HCT116 (cell line): ENCODE data around the gene PBX1. TPM values are rescaled to one million over a fixed set of nuclear protein-coding genes. Genes with fewer than 3 reads are reported as not detected.
A peak's percentile ranks its signal among the peaks of the same experiment; 100 is the strongest.

Experiments used
- ATAC-seq: fragments of 200-7000 bp; cut with Tn5 transposase; 2 replicates; pipeline ENCODE4 v1.9.1; 2020; ENCODE audit warnings: mild to moderate bottlenecking, moderate library complexity
- BruUV-seq: library from RNA; stranded (reverse); fragments of 400-500 nt; replicated peaks from 2 replicates; lab custom pipeline; 2021; lab: Mats Ljungman, UMichigan
- CTCF ChIA-PET: fragments of 300-600 bp; sonication (Branson Sonifier 250); formaldehyde crosslinking; loops from one replicate; lab custom pipeline; 2021; ENCODE audit warnings: antibody characterized with exemption; lab: Charles Lee
- POLR2A ChIA-PET: fragments of 300-600, 350-600 bp; sonication (Branson Sonifier 250); formaldehyde crosslinking; loops from one replicate; lab custom pipeline; 2021; ENCODE audit warnings: antibody characterized with exemption; lab: Charles Lee
- RAD21 ChIA-PET, 2 experiments: fragments of 300-600 bp; sonication (Branson Sonifier 250); formaldehyde crosslinking; loops; one replicate each; lab custom pipeline; 2023; ENCODE audit warnings: low total read pairs in 2 of 2; ENCODE audit not compliant: uncharacterized antibody in 2 of 2, unreplicated experiment in 2 of 2, low non-redundant PET in 1 of 2; lab: Charles Lee
- DNase-seq: peaks from one replicate; pipeline ENCODE4 v3.0.0-alpha.2; 2010; ENCODE audit warnings: low read depth, low spot score
- H2AFZ ChIP-seq: fragments of 200-600 bp; shearing (Covaris generic), sonication (generic); 2 replicates; pipeline ENCODE4 v1.6.1; 2017; ENCODE audit warnings: low read depth, mixed run types, mixed read lengths, antibody characterized with exemption, low read length; ENCODE audit not compliant: poor library complexity, severe bottlenecking
- H3K27ac ChIP-seq: 2 replicates; pipeline ENCODE4 v1.5.1; 2012; ENCODE audit warnings: low read depth, low read length
- H3K27me3 ChIP-seq: fragments of 200-600 bp; sonication (generic); 2 replicates; pipeline ENCODE4 v1.6.1; 2016; ENCODE audit warnings: mixed run types, low read length, mixed read lengths; ENCODE audit not compliant: insufficient read depth
- H3K36me3 ChIP-seq, 2 experiments: fragments of 200-500 bp in 1 of 2; fragments of 200-600 bp in 1 of 2; sonication (Bioruptor generic) in 1 of 2; sonication (generic) in 1 of 2; 2 replicates each; pipeline versions ENCODE4 v1.5.1 to v1.6.1; 2014 to 2016; ENCODE audit warnings: low read length in 2 of 2, inconsistent platforms in 1 of 2, mixed read lengths in 1 of 2, mixed run types in 1 of 2; ENCODE audit not compliant: insufficient read depth in 2 of 2, control insufficient read depth in 1 of 2
- H3K4me1 ChIP-seq, 2 experiments: fragments of 200-600 bp in 1 of 2; sonication (generic) in 1 of 2; 2 replicates each; pipeline versions ENCODE4 v1.5.1 to v1.6.1; 2012 to 2017; ENCODE audit warnings: low read length in 2 of 2, inconsistent platforms in 1 of 2, mild to moderate bottlenecking in 1 of 2, mixed read lengths in 1 of 2, mixed run types in 1 of 2, moderate library complexity in 1 of 2; ENCODE audit not compliant: insufficient read depth in 2 of 2, control insufficient read depth in 1 of 2
- H3K4me2 ChIP-seq: fragments of 200-600 bp; sonication (generic); 2 replicates; pipeline ENCODE4 v1.6.1; 2017; ENCODE audit warnings: mixed run types, low read length, mixed read lengths
- H3K4me3 ChIP-seq, 2 experiments: fragments of 200-600 bp in 1 of 2; sonication (generic) in 1 of 2; replicated peaks in 1 of 2; 2 replicates each; pipeline ENCODE4 v1.5.1; 2011 to 2016; ENCODE audit warnings: low read length in 2 of 2, control low read depth in 1 of 2, low read depth in 1 of 2, mild to moderate bottlenecking in 1 of 2, mixed read lengths in 1 of 2, mixed run types in 1 of 2
- H3K79me2 ChIP-seq: fragments of 200-600 bp; sonication (generic); 2 replicates; pipeline ENCODE4 v1.6.1; 2017; ENCODE audit warnings: mild to moderate bottlenecking, mixed run types, low read length, moderate library complexity, mixed read lengths; ENCODE audit not compliant: insufficient read depth
- H3K9ac ChIP-seq: fragments of 200-600 bp; sonication (generic); 2 replicates; pipeline ENCODE4 v1.6.1; 2016; ENCODE audit warnings: low read length, mixed read lengths
- H3K9me2 ChIP-seq: fragments of 200-600 bp; sonication (generic), shearing (Covaris generic); 2 replicates; pipeline ENCODE4 v1.6.1; 2017; ENCODE audit warnings: mixed run types, mild to moderate bottlenecking, moderate library complexity; ENCODE audit not compliant: insufficient read depth
- H3K9me3 ChIP-seq, 2 experiments: fragments of 200-500 bp in 1 of 2; fragments of 200-600 bp in 1 of 2; sonication (Bioruptor generic) in 1 of 2; sonication (generic) in 1 of 2; 2 replicates each; pipeline ENCODE4 v1.6.1; 2014 to 2017; ENCODE audit warnings: low read length in 2 of 2, mixed read lengths in 2 of 2, inconsistent platforms in 1 of 2, low read depth in 1 of 2, mild to moderate bottlenecking in 1 of 2, mixed run types in 1 of 2, moderate library complexity in 1 of 2; ENCODE audit not compliant: control insufficient read depth in 1 of 2, insufficient read depth in 1 of 2
- H4K20me1 ChIP-seq: fragments of 200-600 bp; sonication (generic), shearing (Covaris generic); 2 replicates; pipeline ENCODE4 v1.6.1; 2017; ENCODE audit warnings: mixed run types, mild to moderate bottlenecking, moderate library complexity; ENCODE audit not compliant: insufficient read depth
- EGR1 ChIP-seq: IDR thresholded peaks from 2 replicates; pipeline ENCODE4 v1.6.1; 2012; ENCODE audit warnings: low read depth
- POLR2AphosphoS5 ChIP-seq: IDR thresholded peaks from 2 replicates; pipeline ENCODE4 v1.6.1; 2011; ENCODE audit warnings: mild to moderate bottlenecking, low read depth, low read length, moderate library complexity
- RAD21 ChIP-seq: IDR thresholded peaks from 2 replicates; pipeline ENCODE4 v1.6.1; 2012; ENCODE audit warnings: low read depth, mild to moderate bottlenecking
- REST ChIP-seq: IDR thresholded peaks from 2 replicates; pipeline ENCODE4 v1.6.1; 2012; ENCODE audit warnings: low read depth
- SIN3A ChIP-seq: IDR thresholded peaks from 2 replicates; pipeline ENCODE4 v1.6.1; 2012; ENCODE audit warnings: low read depth
- intact Hi-C: fragments of 100-400 bp; cut with micrococcal nuclease; formaldehyde crosslinking; loops from 2 replicates; pipeline ENCODE4 v1.10.0; 2022
- total RNA-seq: library from RNA; stranded (reverse); gene quantifications from one replicate; pipeline ENCODE4 v1.2.1, GENCODE V29; 2021; ENCODE audit not compliant: unreplicated experiment

The PBX1 gene
- total RNA-seq, 1 experiment from 2014 or later: 29.6 TPM

- H3K9me3 ChIP-seq: no peaks in the 10 kb centered on the region
- DNase-seq: no peak
- intact Hi-C loops: no loop called here
- ChIA-PET CTCF (interaction anchor here (1.6 kb wide), 1 partner anchor 25 kb away, joined by 5 read pairs; no protein-coding TSS in a partner anchor), POLR2A (no interaction called here), RAD21 (no interaction called here)
- H3K27me3 ChIP-seq: no peaks in the 10 kb centered on the region
- H2AFZ ChIP-seq: no peak overlapping the region
- no peak for ATAC-seq
- TF ChIP-seq SIN3A (no peak), REST (no peak), EGR1 (no peak), RAD21 (no peak), POLR2AphosphoS5 (no peak)
- BruUV-seq: no TSS peak
- H3K27ac ChIP-seq: peak overlapping the region; percentile 54; the same call in 1 of the 2 replicates
- no peaks in the 10 kb centered on the region for H3K36me3 ChIP-seq
- no peaks in the 10 kb centered on the region for H4K20me1 ChIP-seq
- H3K4me2 ChIP-seq: peak overlapping the region; percentile 10; the same call in 1 of the 2 replicates
- H3K9me2 ChIP-seq: no peaks in the 10 kb centered on the region
- H3K4me3 ChIP-seq: no peak overlapping the region
- no peaks in the 10 kb centered on the region for H3K79me2 ChIP-seq
- no peak overlapping the region for H3K9ac ChIP-seq
- peaks cover 55 to 62% of the 10 kb centered on the region in 2 experiments for H3K4me1 ChIP-seq
Observed at GRCh38 chr1:164648636-164649035, 89.7 kb downstream of the PBX1 start.

DNA sequence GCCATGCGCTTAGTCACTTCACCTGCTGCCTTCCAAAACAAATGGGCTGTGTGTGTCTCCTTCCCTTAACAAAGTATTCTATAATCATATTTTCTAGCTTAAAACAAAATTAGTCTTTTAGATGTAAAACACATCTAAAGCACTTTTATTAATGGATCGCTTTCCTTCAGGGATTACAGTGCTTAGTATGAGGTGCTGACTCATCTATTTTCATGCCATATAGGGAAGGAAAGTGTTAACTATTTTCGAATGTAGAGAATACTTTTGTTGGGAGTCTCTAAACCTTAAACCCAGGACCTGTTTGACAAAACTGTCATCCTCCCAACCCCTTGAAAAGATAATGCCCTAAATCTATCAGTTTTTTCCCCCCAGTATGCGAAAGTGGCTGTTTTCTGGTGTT is 90.2 kb downstream of the PBX1 start:
- H3K9ac ChIP-seq: no peak overlapping the region
- H3K27ac ChIP-seq: peak overlapping the region; percentile 54; the same call in 1 of the 2 replicates
- ChIA-PET CTCF (interaction anchor here (1.6 kb wide), 1 partner anchor 25 kb away, joined by 5 read pairs; no protein-coding TSS in a partner anchor), RAD21 (no interaction called here), POLR2A (no interaction called here)
- no peaks in the 10 kb centered on the region for H3K79me2 ChIP-seq
- no peaks in the 10 kb centered on the region for H3K9me3 ChIP-seq
- no peaks in the 10 kb centered on the region for H3K36me3 ChIP-seq
- H3K4me3 ChIP-seq: no peak overlapping the region
- intact Hi-C loops: no loop called here
- no peaks in the 10 kb centered on the region for H4K20me1 ChIP-seq
- no peak overlapping the region for H2AFZ ChIP-seq
- ATAC-seq (no peak), DNase-seq (no peak)
- H3K27me3 ChIP-seq: no peaks in the 10 kb centered on the region
- H3K9me2 ChIP-seq: no peaks in the 10 kb centered on the region
- peak overlapping the region; percentile 10; the same call in 1 of the 2 replicates for H3K4me2 ChIP-seq
- no TSS peak for BruUV-seq
- no peak for TF ChIP-seq SIN3A
- peaks cover 55 to 61% of the 10 kb centered on the region in 2 experiments for H3K4me1 ChIP-seq
